Posterior cingulate gyrus (tissue), 11 donors: Measurements from ENCODE around the gene TTC39B.

ENCODE experiments used
- DNase-seq, 10 donors: peaks; one replicate each; pipeline versions ENCODE4 v3.0.0 to v3.0.0-alpha.2; 2020 to 2021; ENCODE audit warnings: mixed read lengths in 3 of 10
- intact Hi-C: fragments of 100-400 bp; cut with DNase I; formaldehyde crosslinking; loops from one replicate; pipeline ENCODE4 v1.15.1; 2023

The TTC39B gene

GRCh38 chr9:15200111-15200510, 106.9 kb downstream of the TTC39B start:
- DNase-seq, result no peak
- intact Hi-C loops, result no loop called here

- no peak for DNase-seq
- intact Hi-C loops, result no loop called here
Measured at GRCh38 chr9:15192856-15193255, 114.2 kb downstream of the TTC39B start.

- DNase-seq, result no peak
- intact Hi-C loops, result no loop called here
Measured at GRCh38 chr9:15191378-15191777, 115.6 kb downstream of the TTC39B start.

GRCh38 chr9:15189481-15189880, 117.5 kb downstream of the TTC39B start:
- no peak for DNase-seq
- intact Hi-C loops, result no loop called here

- intact Hi-C loops, result no loop called here
- no peak for DNase-seq
Measured at GRCh38 chr9:15187589-15187988, 119.4 kb downstream of the TTC39B start.

- no peak for DNase-seq
- intact Hi-C loops, result no loop called here
Measured at GRCh38 chr9:15182730-15183129, 124.3 kb downstream of the TTC39B start.

- intact Hi-C loops, result no loop called here
- no peak for DNase-seq
Measured at GRCh38 chr9:15182101-15182551, 124.9 kb downstream of the TTC39B start.

GRCh38 chr9:15180124-15180523, 126.9 kb downstream of the TTC39B start:
- no peak for DNase-seq
- intact Hi-C loops, result no loop called here

GRCh38 chr9:15178631-15179030, 128.4 kb downstream of the TTC39B start:
- no peak for DNase-seq
- intact Hi-C loops, result no loop called here

- intact Hi-C loops, result no loop called here
- no peak for DNase-seq
Measured at GRCh38 chr9:15176836-15177235, 130.2 kb downstream of the TTC39B start.

GRCh38 chr9:15163931-15164330, 143.1 kb downstream of the TTC39B start:
- intact Hi-C loops, result no loop called here
- no peak for DNase-seq

GRCh38 chr9:15161753-15162152, 145.3 kb downstream of the TTC39B start:
- intact Hi-C loops, result no loop called here
- no peak for DNase-seq

GRCh38 chr9:15160673-15161072, 146.3 kb downstream of the TTC39B start:
- intact Hi-C loops, result no loop called here
- no peak for DNase-seq

- intact Hi-C loops, result no loop called here
- DNase-seq, result no peak
Measured at GRCh38 chr9:15158064-15158463, 149.0 kb downstream of the TTC39B start.

- intact Hi-C loops, result no loop called here
- DNase-seq, result no peak
Measured at GRCh38 chr9:15157381-15157780, 149.6 kb downstream of the TTC39B start.

GRCh38 chr9:15156241-15156640, 150.8 kb downstream of the TTC39B start:
- intact Hi-C loops, result no loop called here
- no peak for DNase-seq

GRCh38 chr9:15155826-15156225, 151.2 kb downstream of the TTC39B start:
- DNase-seq, result no peak
- intact Hi-C loops, result no loop called here

GRCh38 chr9:15155323-15155722, 151.7 kb downstream of the TTC39B start:
- intact Hi-C loops, result no loop called here
- no peak for DNase-seq

- intact Hi-C loops, result no loop called here
- no peak for DNase-seq
Measured at GRCh38 chr9:15154677-15155076, 152.3 kb downstream of the TTC39B start.

GRCh38 chr9:15153961-15154360, 153.1 kb downstream of the TTC39B start:
- intact Hi-C loops, result no loop called here
- DNase-seq, result no peak

- DNase-seq, result no peak
- intact Hi-C loops, result no loop called here
Measured at GRCh38 chr9:15150939-15151338, 156.1 kb downstream of the TTC39B start.

GRCh38 chr9:15149450-15149849, 157.6 kb downstream of the TTC39B start:
- DNase-seq, result no peak
- intact Hi-C loops, result no loop called here

GRCh38 chr9:15146268-15146700, 160.7 kb downstream of the TTC39B start:
- intact Hi-C loops, result no loop called here
- no peak for DNase-seq
